ENCODE results near the gene BABAM1. TPM values are rescaled to one million over a fixed set of nuclear protein-coding genes. Genes with fewer than 3 reads are reported as not detected.
A peak's percentile ranks its signal among the peaks of the same experiment; 100 is the strongest.

The BABAM1 gene
- total RNA-seq, 1 donor from 2014 or later: 59.7 TPM

DNA sequence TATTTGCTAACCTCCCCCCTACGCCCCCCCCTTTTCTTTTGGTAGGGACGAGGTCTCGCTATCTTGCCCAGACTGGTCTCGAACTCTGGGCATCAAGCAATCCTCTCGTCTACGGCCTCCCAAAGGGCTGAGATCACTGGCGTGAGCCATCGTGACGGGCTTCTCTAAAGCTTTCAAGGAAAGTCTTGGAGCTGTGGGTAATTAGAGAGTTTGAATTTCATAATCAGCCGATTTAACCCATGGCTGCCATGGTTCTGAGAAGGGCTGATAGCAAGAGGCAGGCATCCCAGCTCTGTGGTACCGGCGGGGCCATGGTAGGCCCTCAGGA lies 36.7 kb downstream of the BABAM1 start:
- peak overlapping the region; percentile 92 for H3K27ac ChIP-seq
- no peak for DNase-seq (ENCODE audit: extremely low spot score in 2 of 2)
- no peaks in the 10 kb centered on the region for H3K36me3 ChIP-seq
- TF ChIP-seq POLR2A (IDR thresholded peaks at IDR 0.05): no peak
- TF ChIP-seq, protein P1, sequence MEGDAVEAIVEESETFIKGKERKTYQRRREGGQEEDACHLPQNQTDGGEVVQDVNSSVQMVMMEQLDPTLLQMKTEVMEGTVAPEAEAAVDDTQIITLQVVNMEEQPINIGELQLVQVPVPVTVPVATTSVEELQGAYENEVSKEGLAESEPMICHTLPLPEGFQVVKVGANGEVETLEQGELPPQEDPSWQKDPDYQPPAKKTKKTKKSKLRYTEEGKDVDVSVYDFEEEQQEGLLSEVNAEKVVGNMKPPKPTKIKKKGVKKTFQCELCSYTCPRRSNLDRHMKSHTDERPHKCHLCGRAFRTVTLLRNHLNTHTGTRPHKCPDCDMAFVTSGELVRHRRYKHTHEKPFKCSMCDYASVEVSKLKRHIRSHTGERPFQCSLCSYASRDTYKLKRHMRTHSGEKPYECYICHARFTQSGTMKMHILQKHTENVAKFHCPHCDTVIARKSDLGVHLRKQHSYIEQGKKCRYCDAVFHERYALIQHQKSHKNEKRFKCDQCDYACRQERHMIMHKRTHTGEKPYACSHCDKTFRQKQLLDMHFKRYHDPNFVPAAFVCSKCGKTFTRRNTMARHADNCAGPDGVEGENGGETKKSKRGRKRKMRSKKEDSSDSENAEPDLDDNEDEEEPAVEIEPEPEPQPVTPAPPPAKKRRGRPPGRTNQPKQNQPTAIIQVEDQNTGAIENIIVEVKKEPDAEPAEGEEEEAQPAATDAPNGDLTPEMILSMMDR (IDR thresholded peaks at IDR 0.05): no peak
- no peak for TF ChIP-seq POLR2AphosphoS5 (IDR thresholded peaks at IDR 0.05; ENCODE audit: insufficient read depth in 1 of 2, low read depth in 1 of 2)
- no peaks in the 10 kb centered on the region for H3K27me3 ChIP-seq
- H3K4me3 ChIP-seq: peak overlapping the region in 1 of 2 donors; percentile 89
- intact Hi-C loops (cut with DNase I): no loop called here
- H3K4me1 ChIP-seq: peaks cover 51% of the 10 kb centered on the region
- no peaks in the 10 kb centered on the region for H3K9me3 ChIP-seq

DNA sequence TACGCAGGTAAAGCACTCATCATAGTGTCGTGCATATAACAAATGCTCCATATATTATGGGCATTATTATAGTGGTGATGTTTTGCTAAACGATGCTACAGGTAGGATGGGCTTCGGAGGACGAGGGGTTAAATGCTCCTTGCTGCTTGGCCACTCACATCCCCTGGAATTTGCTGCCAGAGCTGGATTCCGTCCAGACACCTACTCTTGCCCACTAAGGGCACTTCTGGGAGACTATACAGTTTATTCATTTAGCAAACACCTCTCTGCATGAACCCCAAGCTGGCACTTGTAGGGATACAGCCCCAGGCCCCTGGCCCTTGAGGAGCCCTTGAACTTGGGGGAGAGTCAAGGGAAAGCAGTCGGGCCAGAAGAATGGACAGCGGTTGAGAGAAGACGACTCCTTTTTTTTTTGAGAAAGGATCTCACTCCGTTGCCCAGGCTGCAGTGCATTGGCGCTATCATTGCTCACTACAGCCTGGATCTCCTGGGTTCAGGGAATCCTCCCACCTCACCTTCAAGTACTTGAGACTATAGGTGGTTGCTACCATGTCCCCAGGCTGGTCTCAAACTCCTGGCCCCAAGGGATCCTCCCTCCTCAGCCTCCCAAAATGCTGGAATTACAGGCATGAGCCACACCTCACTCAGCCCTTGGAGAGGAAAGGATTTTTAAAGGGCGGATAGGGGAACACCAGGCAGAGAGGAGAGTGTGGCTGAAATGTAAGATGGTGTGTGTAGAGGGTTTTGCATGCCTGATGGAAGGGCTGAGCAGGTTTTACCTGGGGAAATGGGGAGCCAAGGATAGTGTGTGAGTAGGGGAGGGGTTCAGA lies 37.4 kb downstream of the BABAM1 start:
- TF ChIP-seq POLR2A (IDR thresholded peaks at IDR 0.05) (no peak), POLR2AphosphoS5 (IDR thresholded peaks at IDR 0.05; ENCODE audit: insufficient read depth in 1 of 2, low read depth in 1 of 2) (no peak)
- TF ChIP-seq, protein P1 (IDR thresholded peaks at IDR 0.05): no peak
- Histone ChIP-seq H3K4me3 (peak overlapping the region in 1 of 2 donors; percentile 69), H3K9me3 (no peaks in the 10 kb centered on the region), H3K4me1 (peaks cover 51% of the 10 kb centered on the region), H3K27ac (peak overlapping the region; percentile 92), H3K27me3 (no peaks in the 10 kb centered on the region), H3K36me3 (no peaks in the 10 kb centered on the region)
- DNase-seq (ENCODE audit: extremely low spot score in 2 of 2): no peak
- intact Hi-C loops (cut with DNase I): no loop called here

DNA sequence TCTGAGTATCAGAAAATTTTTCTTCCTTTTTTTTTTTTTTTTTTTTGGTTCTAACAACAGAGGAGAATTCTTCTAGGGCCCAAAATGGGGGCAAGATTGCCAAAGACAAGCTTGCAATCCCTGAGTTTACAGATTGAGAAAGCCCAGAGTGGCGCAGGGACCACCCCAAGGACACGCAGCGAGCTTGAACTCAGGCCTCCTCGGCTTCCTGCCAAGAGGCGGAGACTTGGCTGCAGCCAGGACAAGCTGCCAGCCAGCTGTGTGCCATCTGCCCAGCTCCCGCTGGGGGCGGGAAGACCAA lies 37.9 kb downstream of the BABAM1 start:
- TF ChIP-seq, protein P1 (IDR thresholded peaks at IDR 0.05): no peak
- TF ChIP-seq POLR2A (IDR thresholded peaks at IDR 0.05) (no peak), POLR2AphosphoS5 (IDR thresholded peaks at IDR 0.05; ENCODE audit: insufficient read depth in 1 of 2, low read depth in 1 of 2) (no peak)
- intact Hi-C loops (cut with DNase I): no loop called here
- H3K27me3 ChIP-seq: no peaks in the 10 kb centered on the region
- no peaks in the 10 kb centered on the region for H3K36me3 ChIP-seq
- peak overlapping the region; percentile 64 to 69 for H3K4me3 ChIP-seq
- H3K27ac ChIP-seq: peak overlapping the region; percentile 92
- peaks cover 56% of the 10 kb centered on the region for H3K4me1 ChIP-seq
- no peak for DNase-seq (ENCODE audit: extremely low spot score in 2 of 2)
- no peaks in the 10 kb centered on the region for H3K9me3 ChIP-seq

DNA sequence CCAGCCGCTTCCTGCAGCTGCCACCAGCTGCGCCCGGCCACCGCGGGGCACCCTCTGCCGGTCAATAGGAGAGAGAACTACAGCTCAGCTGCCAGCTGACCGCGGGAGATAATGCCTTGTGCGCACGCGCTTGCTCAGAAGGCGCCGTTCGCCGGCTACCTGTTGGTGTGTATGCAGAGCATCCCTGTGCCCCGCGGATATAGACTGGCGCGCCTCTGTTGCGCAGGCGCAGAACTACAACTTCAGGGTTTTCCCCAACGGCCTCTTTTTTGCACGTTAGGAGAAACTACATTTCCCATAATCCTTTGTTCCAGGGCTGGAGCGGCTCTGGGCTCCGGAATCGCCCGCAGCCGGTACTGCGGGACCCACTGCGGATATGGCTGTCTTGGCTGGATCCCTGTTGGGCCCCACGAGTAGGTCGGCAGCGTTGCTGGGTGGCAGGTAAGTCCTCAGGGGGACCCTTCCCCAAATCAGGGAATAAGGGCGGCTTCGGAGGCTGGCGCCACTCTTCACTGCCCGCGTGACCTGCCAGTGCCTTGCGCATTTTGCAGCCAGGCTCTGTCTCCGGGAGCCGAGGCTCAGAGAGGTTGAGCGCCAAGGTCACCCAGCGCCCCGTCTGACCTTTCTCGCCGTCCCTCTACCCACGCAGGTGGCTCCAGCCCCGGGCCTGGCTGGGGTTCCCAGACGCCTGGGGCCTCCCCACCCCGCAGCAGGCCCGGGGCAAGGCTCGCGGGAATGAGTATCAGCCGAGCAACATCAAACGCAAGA lies 38.5 kb downstream of the BABAM1 start, which contains the start of gene MRPL34:
Gene MRPL34, plus strand, starts transcription at position 356 of the 768 bp plus-strand sequence. Its CDS starts 21 bp downstream, at position 377.
- no peaks in the 10 kb centered on the region for H3K27me3 ChIP-seq
- no peaks in the 10 kb centered on the region for H3K9me3 ChIP-seq
- TF ChIP-seq, protein P1 (IDR thresholded peaks at IDR 0.05): peak in 2 of 3 experiments; percentile 58 to 80
- TF ChIP-seq POLR2AphosphoS5 (IDR thresholded peaks at IDR 0.05; ENCODE audit: insufficient read depth in 1 of 2, low read depth in 1 of 2) (peak; percentile 95 to 98), POLR2A (IDR thresholded peaks at IDR 0.05) (no peak)
- H3K36me3 ChIP-seq: no peaks in the 10 kb centered on the region
- H3K4me1 ChIP-seq: peaks cover 61% of the 10 kb centered on the region
- intact Hi-C loops (cut with DNase I): no loop called here
- DNase-seq (ENCODE audit: extremely low spot score in 2 of 2): peak; percentile 98 to 99
- peak within 1 kb of the TSS; percentile 64 to 69 for H3K4me3 ChIP-seq
- H3K27ac ChIP-seq: peak within 1 kb of the TSS; percentile 92

Data from vagina (tissue), 2 donors.